ENCODE data around the gene ANKRD23.

DNA sequence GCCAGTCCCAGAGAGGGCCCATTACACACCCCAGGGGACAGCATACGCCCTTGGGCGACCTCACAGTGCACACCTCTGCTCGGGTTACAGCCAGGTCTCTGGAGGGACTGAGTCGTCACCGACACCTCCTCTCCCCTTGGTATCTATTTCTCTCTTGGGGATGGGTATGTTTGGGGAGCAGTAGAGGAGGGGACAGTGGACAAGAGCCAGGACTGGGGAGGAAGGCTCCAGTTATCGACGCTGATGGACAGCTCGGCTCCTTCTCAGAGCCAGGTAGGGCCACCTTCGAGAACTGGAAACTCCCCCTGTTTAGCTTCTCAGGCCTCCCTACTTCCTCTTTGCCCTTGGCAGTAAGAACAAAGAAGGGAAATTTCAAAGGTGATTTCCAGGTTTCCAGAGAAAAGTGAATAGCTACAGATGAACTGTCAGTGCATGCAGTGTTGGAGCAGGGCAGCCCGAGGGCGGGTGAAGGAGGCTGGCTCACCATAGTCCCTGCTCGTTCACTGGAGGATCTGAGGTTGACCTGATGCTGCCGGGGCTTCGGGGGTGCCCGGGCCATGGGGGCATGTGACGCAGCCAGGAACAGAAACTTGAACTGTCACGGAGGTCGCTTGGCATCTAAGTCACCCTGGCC lies 30.5 kb upstream of the ANKRD23 start:
- no peak for TF ChIP-seq FOXM1 (IDR thresholded peaks at IDR 0.05; ENCODE audit: borderline replicate concordance, low read depth)
- no peak for TF ChIP-seq TAF1 (IDR thresholded peaks at IDR 0.05; ENCODE audit: low read depth)
- no peak for TF ChIP-seq CEBPB (IDR thresholded peaks at IDR 0.05)
- no peak for TF ChIP-seq NFIC (IDR thresholded peaks at IDR 0.05)
- TF ChIP-seq, protein P1, sequence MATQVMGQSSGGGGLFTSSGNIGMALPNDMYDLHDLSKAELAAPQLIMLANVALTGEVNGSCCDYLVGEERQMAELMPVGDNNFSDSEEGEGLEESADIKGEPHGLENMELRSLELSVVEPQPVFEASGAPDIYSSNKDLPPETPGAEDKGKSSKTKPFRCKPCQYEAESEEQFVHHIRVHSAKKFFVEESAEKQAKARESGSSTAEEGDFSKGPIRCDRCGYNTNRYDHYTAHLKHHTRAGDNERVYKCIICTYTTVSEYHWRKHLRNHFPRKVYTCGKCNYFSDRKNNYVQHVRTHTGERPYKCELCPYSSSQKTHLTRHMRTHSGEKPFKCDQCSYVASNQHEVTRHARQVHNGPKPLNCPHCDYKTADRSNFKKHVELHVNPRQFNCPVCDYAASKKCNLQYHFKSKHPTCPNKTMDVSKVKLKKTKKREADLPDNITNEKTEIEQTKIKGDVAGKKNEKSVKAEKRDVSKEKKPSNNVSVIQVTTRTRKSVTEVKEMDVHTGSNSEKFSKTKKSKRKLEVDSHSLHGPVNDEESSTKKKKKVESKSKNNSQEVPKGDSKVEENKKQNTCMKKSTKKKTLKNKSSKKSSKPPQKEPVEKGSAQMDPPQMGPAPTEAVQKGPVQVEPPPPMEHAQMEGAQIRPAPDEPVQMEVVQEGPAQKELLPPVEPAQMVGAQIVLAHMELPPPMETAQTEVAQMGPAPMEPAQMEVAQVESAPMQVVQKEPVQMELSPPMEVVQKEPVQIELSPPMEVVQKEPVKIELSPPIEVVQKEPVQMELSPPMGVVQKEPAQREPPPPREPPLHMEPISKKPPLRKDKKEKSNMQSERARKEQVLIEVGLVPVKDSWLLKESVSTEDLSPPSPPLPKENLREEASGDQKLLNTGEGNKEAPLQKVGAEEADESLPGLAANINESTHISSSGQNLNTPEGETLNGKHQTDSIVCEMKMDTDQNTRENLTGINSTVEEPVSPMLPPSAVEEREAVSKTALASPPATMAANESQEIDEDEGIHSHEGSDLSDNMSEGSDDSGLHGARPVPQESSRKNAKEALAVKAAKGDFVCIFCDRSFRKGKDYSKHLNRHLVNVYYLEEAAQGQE (IDR thresholded peaks at IDR 0.05; ENCODE audit: low read depth), result no peak
- TF ChIP-seq, protein P2, sequence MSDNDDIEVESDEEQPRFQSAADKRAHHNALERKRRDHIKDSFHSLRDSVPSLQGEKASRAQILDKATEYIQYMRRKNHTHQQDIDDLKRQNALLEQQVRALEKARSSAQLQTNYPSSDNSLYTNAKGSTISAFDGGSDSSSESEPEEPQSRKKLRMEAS (IDR thresholded peaks at IDR 0.05), result no peak
- no peak for TF ChIP-seq YY1 (IDR thresholded peaks at IDR 0.05; ENCODE audit: low read depth)
- TF ChIP-seq RAD21 (IDR thresholded peaks at IDR 0.05; ENCODE audit: low read depth), result no peak
- TF ChIP-seq EP300 (IDR thresholded peaks at IDR 0.05; ENCODE audit: borderline replicate concordance), result no peak
- TF ChIP-seq ZBTB7A (IDR thresholded peaks at IDR 0.05; ENCODE audit: low read depth), result no peak
- TF ChIP-seq, protein P3, sequence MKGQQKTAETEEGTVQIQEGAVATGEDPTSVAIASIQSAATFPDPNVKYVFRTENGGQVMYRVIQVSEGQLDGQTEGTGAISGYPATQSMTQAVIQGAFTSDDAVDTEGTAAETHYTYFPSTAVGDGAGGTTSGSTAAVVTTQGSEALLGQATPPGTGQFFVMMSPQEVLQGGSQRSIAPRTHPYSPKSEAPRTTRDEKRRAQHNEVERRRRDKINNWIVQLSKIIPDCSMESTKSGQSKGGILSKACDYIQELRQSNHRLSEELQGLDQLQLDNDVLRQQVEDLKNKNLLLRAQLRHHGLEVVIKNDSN (IDR thresholded peaks at IDR 0.05), result no peak
